Measurements from ENCODE around the gene ZBTB8OS. TPM values are rescaled to one million over a fixed set of nuclear protein-coding genes. Genes with fewer than 3 reads are reported as not detected.

The ZBTB8OS gene
- total and polyA plus RNA-seq, 2 donors (not counting 3 experiments of a cell fraction or from before 2014, with no cell fraction given) = 28.3 to 38.0 TPM

DNA sequence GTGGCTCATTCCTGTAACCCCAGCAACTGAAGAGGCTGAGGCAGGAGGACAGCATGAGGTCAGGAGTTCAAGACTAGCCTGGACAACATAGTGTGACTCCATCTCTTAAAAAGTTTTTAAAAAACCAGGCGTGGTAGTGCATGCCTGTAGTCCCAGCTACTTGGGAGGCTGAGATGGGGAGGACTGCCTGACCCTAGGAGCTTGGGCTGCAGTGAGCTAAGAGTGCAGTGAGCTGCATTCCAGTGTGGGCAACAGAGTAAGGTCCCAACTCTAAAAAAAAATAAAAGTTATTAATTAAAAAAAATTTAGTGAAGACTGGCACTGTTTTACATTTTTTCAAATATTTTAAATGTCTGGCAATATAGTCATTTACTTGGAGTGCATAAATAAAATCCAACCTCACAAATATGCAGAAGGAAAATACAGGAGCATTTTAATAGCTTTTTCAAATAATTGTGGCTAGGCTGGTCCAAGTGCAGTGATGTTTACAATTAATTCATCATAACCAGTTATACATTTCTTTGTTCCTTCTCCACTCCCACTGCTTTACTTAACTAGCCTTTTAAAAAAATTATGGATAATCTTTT, 10.8 kb downstream of the ZBTB8OS start:
- ChIA-PET CTCF (interaction anchor here (0.5 to 2.4 kb wide), 4 partner anchors 17 to 402 kb away, joined by 3 to 7 read pairs (median 4); no protein-coding TSS in a partner anchor), POLR2A (no interaction called here)
- FAIRE-seq = no peak
- no peaks in the 10 kb centered on the region for H3K4me1 ChIP-seq (ENCODE audit: control insufficient read depth, extremely low read depth, insufficient read depth, low read length)
- BruUV-seq (replicated peaks) = no TSS peak
- no peaks in the 10 kb centered on the region for H3K27me3 ChIP-seq (ENCODE audit: control insufficient read depth in 2 of 2, insufficient read depth in 2 of 2, low read length in 2 of 2)
- H3K4me3 ChIP-seq (replicated peaks in 1 of 3; ENCODE audit: insufficient read depth in 1 of 3, low read depth in 1 of 3, low read length in 3 of 3) = no peak overlapping the region
- no peak overlapping the region for H3K4me2 ChIP-seq (ENCODE audit: insufficient read depth, low read length)
- TF ChIP-seq POLR2AphosphoS5 (IDR thresholded peaks at IDR 0.05; ENCODE audit: insufficient read depth, low read depth, low read length) (no peak), FOS (IDR thresholded peaks at IDR 0.05; ENCODE audit: borderline replicate concordance, insufficient read depth, low read length) (no peak), MYC (IDR thresholded peaks at IDR 0.05; ENCODE audit: low read depth, low read length) (no peak), GATA2 (IDR thresholded peaks at IDR 0.05; ENCODE audit: insufficient read depth, insufficient read length, low read depth, low read length) (no peak), EZH2 (IDR thresholded peaks at IDR 0.05; ENCODE audit: borderline replicate concordance, low read depth, low read length, severe bottlenecking) (no peak), POLR2A (IDR thresholded peaks at IDR 0.05; ENCODE audit: low read depth, low read length) (no peak), JUN (IDR thresholded peaks at IDR 0.05; ENCODE audit: borderline replicate concordance, insufficient read depth, insufficient read length, low read depth) (no peak)
- TF ChIP-seq, protein P1, sequence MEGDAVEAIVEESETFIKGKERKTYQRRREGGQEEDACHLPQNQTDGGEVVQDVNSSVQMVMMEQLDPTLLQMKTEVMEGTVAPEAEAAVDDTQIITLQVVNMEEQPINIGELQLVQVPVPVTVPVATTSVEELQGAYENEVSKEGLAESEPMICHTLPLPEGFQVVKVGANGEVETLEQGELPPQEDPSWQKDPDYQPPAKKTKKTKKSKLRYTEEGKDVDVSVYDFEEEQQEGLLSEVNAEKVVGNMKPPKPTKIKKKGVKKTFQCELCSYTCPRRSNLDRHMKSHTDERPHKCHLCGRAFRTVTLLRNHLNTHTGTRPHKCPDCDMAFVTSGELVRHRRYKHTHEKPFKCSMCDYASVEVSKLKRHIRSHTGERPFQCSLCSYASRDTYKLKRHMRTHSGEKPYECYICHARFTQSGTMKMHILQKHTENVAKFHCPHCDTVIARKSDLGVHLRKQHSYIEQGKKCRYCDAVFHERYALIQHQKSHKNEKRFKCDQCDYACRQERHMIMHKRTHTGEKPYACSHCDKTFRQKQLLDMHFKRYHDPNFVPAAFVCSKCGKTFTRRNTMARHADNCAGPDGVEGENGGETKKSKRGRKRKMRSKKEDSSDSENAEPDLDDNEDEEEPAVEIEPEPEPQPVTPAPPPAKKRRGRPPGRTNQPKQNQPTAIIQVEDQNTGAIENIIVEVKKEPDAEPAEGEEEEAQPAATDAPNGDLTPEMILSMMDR (IDR thresholded peaks at IDR 0.05; ENCODE audit: extremely low read depth in 1 of 2, insufficient read depth in 1 of 2, low read depth in 1 of 2, low read length in 2 of 2) = no peak
- TF ChIP-seq, protein P2, sequence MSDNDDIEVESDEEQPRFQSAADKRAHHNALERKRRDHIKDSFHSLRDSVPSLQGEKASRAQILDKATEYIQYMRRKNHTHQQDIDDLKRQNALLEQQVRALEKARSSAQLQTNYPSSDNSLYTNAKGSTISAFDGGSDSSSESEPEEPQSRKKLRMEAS (IDR thresholded peaks at IDR 0.05; ENCODE audit: insufficient read depth, insufficient read length) = no peak
- dilution Hi-C loops (cut with MboI; ENCODE audit: extremely low pct_ligation_motif_present, low sequenced_read_pairs) (no loop called here), intact Hi-C loops (cut with micrococcal nuclease) (no loop called here)
- no peak overlapping the region for H2AFZ ChIP-seq (ENCODE audit: low read depth, low read length)
- no peaks in the 10 kb centered on the region for H3K36me3 ChIP-seq (ENCODE audit: control insufficient read depth in 2 of 2, extremely low read depth in 1 of 2, insufficient read depth in 2 of 2, low read length in 2 of 2)
- DNase-seq (ENCODE audit: low read depth, low spot score) = no peak
- H3K79me2 ChIP-seq (ENCODE audit: control insufficient read depth, insufficient read depth, low read length) = peaks cover 21% of the 10 kb centered on the region
- no peaks in the 10 kb centered on the region for H3K9me1 ChIP-seq (replicated peaks; ENCODE audit: control insufficient read depth, extremely low read depth, insufficient read depth, low read length)
- H3K9me3 ChIP-seq (replicated peaks; ENCODE audit: control insufficient read depth, insufficient read depth, low read length) = no peaks in the 10 kb centered on the region
- H4K20me1 ChIP-seq (replicated peaks; ENCODE audit: control insufficient read depth, extremely low read depth, insufficient read depth, low read length) = no peaks in the 10 kb centered on the region
- H3K9ac ChIP-seq (replicated peaks; ENCODE audit: extremely low read depth, insufficient read depth, low read length) = no peak overlapping the region
- H3K27ac ChIP-seq (ENCODE audit: insufficient read depth, low read depth, low read length) = no peak overlapping the region
